Stimulated activated CD8-positive, alpha-beta memory T cell treated with anti-CD3 and anti-CD28 coated beads, Interleukin-15, amount 100 ng/mL, for 24 hours (primary cell): ENCODE measurements around the gene DPH3.
"Not testable (repeated sequence)": the region's sequence is repeated elsewhere in the genome, so short reads cannot be mapped to it uniquely, and the experiment has no call there.

ENCODE experiments used
- DNase-seq: peaks from one replicate; pipeline ENCODE4 v3.0.0-alpha.2; 2020; ENCODE audit warnings: low read depth

Gene DPH3

DNA sequence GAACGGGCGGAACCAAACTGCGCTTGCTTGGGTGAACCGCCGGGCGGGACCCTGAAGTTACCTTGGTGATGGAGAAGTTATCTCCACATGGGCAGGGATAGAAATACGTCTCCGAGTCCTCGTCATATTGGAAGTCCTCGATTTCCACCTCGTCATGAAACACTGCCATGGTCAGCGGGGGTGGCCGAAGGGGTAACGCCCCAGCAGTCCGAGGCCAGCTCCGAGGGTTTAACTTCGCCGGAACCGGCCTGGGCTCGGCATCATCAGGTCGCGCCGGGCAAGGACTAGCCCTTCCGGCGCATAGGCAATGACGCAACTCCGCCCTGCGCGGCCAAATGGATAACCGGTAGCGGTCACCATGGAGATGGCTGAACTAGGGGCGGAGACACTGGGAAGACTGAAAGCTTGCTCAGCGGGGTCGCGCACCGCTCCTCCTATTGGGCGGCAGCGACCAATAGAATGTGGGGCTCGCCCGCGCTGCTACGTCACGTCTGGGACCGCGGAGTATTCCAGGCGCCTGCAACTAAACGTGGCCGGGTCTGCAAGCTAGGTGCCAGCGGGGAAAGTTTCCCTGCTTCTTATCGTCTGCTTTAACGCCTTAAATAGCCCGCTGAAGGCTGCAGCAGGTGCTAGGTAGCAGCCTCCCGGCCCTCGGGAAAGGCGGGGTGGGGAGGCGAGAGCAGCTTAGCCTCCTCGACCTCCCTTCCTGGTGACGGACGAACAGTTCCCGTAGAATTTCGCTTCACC, at the start of gene DPH3, which contains the start of gene OXNAD1:
Gene DPH3 (minus strand): TSS at position 236 of the 747 bp plus-strand sequence. CDS start 67 bp downstream, at position 169.
Gene OXNAD1 (plus strand): TSS at position 505 of the 747 bp plus-strand sequence. CDS start 5,741 bp downstream, outside the sequence.
- DNase-seq = peak; percentile 99

DNA sequence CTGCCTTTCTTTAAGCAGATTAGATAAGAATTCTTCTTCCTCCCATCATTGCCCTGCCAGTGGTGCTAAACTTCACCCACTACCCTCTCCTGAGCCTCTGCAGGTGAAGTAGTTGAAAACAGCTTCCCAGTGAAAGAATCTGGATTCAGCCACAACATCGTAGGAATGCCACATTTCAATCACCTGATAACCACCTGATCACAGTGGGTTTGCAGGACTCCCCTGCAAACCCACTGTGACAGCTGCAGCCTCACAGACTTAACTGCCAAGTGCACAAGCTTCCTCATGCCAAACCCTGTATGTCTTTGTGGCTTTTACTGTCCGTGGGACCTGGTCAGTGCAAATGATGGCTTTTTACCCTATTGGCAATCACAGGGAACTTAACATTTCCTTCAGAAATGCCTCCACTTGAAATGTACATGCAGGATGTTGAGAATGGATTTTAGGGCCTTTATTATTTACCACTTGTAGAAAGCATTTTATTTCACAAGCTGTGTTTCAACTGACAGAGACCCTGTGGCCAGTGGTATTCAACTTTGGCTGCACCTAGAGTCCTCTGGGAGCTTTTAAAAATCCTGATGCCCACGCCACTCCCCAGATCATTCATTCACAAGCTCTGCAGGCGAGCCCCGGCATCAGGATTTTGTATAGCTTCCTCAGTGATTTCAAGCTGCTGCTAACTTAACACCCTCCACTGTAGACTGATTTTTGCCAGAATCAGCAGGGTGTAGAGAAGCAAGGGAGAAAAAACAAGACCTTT, 49.3 kb upstream of the DPH3 start:
- DNase-seq = no peak

DNA sequence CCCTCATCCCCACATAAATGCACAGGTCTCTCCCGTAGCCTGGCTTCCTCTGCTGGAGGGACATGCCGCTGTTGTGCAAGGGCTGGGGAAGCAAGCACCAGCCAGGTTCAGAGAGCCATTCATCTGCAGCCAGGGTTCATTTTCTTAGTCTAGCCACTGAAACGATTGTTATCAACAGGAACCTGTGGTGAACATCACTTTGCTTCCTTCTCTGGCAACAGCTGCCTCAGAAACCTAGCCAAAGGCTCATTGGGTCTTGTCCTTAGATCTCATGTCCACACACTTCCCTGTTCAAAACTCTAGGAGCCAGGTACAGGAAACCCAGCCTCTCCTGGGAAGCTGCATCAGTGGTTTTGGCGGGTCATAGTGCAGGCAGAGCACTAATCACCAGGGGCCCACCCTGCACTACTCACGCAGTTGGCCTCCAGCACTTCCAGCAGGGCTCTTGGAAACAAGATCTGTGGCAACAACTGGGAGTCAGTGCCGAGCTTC, 47.3 kb upstream of the DPH3 start:
- no peak for DNase-seq

DNA sequence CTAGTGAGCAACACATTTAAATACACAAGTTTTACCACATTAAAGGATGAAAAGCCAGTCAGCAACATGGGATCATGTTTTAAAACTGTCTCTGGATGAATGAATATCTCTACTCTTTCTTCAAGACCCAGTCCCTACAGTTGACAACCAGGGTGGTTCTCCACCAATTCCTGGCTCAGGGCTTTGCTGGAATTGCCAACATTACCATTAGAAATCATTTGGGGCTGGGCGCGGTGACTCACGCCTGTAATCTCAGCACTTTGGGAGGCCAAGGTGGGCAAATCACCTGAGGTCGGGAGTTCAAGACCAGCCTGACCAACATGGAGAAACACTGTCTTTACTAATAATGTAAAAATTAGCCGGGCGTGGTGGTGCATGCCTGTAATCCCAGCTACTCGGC, 45.7 kb upstream of the DPH3 start:
- not testable (repeated sequence) for DNase-seq

DNA sequence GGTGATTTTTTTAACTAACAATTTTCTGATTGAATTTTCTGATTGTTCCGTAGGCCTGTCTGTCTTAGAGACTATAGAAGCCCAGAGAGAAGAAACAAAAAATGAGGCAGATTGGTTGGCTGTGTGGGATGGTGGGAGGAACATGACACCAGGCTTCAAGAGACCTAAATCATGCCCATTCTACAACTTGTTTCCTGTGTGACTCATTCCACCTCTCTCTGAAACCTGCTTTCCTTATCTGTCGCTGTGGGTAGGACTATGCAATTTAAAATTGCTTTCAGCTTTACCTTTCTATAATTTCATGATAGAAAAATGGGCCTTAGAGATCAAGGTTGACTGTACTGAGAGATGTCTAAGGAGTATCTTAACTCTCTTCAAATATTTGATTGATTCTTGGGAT, 44.8 kb upstream of the DPH3 start:
- no peak for DNase-seq

DNA sequence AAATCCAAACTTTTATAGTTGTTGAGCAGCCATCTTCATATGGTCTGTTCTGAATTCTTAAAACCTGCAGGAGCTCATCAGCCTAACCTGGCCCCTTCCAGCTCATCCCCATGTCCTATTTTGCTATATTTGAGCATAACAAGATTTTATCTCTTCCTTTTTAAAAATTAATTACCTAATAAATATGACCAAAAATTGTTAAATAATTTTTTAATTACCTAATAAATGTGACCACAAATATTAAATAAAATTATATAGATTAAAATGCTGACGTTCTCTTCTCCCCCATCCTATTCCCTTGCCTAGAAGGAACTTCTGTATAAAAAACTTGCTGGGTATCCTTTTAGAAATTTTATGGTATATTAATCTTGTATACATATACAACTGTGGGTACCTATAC, 44.0 kb upstream of the DPH3 start:
- DNase-seq = no peak

DNA sequence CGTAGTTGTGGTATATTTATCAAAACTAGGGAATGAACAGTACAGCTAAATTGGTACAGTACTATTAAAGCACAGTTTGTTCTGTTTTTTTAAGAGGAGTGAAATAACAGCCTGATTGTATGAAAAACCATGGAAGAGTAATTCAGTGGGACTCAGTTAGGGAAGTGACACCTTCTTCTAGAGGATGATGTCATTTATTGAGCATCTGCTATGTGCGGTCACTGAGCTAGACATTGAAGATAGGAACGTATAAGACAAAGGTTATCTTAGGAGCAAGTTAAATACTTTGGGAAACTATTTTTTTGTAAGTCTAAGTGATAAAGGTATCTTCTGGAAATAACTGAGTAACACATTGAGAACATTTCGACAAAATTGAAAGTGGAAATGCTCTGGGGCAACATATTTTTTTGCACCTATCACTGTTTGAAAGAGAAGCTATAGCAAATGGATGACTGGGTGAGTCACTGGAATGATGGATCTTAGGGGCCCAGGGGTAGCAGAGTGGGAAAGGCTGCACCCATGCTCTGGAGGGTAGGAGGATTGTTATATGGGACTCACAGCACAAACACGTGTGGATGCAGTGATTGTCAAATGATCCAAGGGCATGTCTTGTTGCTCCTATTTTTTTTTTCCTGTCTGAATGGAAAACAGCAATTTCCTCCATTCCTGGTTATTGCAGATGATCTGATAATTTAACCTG, 43.2 kb upstream of the DPH3 start:
- DNase-seq = no peak

DNA sequence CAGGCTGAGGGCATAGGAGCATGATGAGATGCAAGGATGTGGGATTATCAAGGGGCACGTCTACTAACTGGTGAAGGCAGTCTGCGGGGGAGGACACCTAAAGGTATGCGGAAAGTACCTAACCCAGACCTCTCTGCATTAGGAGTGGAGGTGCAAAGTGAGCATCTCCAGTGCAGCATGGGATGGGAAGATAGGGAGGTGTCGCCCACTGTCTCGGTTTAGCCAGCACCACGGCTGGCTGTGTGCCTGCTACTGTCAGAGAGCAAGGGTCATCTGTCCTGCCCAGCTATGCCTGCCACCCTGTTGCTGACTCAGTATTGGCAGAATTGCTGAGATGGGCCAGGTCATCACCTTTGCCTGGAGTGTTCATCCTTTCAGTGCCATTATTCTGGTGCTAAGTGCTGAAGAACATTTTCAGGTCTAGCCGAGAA, 40.4 kb upstream of the DPH3 start:
- no peak for DNase-seq

DNA sequence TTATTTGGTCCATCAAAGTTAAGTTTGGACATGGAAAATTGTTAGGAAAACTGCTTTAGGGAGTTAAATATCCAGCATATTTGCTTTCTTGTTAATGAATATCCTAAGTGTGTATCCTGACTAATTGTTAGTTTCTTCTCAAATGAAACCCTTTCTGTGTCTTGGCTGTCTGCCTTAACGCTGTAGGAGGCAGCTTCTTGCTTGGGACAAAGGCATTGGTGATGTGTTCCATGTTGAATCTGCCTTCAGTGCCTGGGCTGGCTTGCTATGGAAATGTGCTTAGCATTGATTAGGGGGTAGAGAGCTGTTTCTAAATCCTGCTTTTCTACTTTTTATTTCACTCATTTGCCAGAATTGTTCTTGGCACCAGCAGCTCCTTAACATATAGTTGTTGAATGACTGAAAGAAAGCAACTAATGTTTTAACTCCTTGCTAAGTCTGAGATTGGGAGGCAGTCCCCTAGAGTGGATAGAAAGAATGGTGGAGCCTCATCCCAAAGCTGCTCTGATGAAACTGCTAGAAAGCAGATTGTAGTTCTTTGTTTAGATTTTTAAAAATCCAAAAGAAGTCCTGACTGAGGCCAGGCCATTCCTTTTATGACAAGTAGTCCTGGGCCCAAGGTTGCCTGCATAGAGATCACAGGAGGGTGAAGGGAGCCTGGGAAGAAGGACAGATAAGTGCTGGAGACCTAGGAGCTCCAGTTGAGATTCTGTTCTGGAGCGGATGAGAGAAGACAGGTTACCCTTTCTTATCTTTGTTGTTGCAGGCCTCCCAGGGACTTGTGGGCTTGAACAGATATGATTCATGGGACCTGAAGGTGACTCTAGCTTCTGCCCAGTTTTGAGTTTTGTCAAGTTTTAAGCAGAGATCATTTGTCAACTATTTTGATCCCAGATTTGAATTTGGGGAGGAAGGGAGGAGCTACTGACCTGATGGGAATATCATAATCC, 39.6 kb upstream of the DPH3 start:
- no peak for DNase-seq

DNA sequence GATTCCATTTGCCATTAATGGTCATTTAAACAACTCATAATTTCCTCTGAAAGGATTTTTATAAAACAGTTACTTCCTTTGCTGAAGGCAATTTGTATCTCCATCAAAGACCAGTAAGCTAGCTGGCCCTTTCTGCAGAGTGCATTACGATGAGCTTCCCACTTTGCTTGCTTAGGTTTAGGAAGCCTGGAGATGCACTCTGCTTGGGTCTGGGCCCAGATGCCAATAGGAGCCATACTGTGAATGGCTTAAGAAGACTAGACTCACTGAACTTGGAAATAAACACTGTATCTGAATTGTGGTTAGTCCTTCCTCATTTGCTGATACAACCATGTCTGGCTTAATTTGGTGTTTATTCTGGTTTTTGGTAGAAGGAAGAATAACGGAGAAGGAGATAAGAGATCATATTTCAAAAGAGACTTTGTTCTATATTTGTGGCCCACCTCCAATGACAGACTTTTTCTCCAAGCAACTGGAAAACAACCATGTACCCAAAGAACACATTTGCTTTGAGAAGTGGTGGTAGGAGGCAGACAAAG, 38.4 kb upstream of the DPH3 start:
- no peak for DNase-seq

DNA sequence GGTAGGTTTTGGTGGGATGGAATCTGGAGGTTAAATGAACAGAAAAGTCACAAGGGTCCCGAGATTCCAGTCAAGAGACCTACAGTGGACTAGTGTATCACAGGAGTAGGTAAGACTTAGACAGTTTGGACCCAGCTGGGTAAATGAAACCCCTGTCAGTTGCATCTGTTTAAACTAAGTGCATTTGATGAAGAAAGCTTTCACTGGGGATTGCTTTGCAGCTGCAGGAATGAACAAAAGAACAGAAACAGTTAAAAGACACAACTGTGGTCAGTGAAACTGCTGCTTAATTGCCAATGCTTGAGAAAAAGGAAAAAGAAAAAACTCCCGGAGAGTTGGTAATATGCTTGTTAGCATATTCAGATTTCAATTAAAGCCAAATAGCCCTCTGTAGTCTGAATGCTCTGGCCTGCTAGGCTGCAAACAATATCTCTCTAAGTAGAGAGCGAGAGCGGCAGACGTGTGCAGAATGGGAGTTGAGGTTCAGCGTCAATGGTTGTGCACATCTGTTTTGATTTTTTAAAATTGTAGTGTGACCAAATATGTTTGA, 37.4 kb upstream of the DPH3 start:
- DNase-seq = no peak

DNA sequence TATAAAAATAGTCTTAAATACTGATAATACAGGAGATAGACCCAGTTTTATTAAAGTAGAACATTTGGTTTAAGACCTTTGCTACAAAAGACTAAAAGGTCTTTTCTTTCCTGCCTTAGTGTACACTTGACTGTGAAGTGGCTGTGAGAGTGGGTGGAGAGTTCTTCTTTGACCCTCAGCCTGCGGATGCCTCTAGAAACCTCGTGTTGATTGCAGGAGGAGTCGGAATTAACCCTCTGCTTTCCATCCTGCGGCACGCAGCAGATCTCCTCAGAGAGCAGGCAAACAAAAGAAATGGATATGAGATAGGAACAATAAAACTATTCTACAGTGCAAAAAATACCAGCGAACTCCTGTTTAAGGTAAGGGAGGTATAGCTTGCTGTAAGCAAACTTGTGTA, 36.8 kb upstream of the DPH3 start:
- DNase-seq = no peak

DNA sequence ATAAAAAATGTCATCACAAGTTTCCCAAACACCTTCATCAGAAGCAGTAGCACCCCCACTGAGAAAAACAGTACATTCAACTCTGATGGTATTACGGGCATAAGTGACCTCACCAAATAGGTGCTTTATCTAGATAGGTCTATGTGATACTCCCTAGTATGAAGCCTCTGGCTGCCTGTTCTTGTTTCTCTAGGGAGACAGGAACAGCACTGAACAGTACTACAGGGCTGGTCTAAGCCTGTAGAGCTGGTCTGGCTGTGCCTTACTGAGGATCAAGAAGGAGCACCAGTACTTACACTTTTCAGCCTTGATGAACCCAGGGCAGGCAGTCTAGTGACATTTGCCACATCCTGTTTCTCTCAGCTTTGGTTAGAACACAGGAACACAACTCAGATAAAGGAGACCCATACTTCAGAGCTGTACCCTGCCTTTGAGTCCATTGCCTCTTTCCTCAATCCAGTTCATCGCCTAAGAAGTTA, 36.2 kb upstream of the DPH3 start:
- DNase-seq = no peak

DNA sequence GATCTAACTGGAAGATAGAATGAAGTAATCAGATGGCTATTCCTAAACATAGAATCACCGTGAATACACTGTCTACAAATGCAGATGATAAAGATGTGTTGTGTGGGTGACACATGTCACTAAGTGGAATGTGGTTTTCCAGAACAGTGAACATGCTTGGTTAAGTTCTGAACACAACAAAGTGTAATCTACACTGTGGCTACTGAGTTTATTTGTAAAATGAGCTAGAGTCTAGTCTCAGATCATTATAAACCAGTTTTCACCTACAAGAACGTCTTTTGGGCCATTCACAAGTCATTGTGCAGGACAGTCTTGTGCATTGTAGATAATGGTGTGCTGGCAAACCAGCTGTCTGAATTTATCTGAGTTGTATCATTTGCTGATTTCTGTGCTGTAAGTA, 35.6 kb upstream of the DPH3 start:
- DNase-seq = no peak

DNA sequence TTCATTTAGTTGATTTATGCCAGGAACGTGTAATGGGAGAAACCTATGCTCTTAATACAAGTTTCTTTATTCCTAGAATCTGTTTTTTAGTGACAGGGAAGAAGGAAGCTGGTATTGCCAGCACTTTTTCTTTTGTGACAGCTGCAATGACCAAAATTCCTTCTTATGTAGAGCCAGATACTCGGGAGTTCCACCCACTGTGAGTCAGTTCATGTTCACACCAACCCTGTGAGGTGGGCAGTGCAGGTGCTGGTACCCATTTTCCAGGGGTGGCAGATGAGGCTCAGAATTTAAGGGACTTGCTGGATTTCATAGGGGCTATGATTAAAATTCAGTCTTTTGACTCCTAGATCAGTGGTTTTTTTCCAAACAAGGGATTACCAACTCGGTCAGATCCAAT, 35.0 kb upstream of the DPH3 start:
- DNase-seq = no peak

DNA sequence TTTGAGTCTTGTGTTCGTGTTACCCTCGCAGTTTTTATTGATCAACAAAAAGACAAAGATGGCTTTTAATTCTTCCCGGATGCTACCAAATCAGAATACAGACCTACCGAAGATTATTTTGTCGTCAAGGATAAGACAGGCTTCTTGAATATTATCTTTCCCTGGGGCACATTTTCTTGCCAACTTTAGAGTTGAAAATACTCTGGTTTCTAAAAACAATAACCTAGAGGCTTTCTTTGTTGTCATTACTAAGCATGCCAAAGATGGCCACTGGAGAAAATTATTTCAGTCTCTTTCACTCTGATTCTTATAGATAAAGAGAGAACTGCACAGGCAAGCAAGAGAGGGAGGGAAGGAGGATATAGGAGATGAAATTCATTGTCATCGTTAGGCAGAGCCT, 34.1 kb upstream of the DPH3 start:
- no peak for DNase-seq

DNA sequence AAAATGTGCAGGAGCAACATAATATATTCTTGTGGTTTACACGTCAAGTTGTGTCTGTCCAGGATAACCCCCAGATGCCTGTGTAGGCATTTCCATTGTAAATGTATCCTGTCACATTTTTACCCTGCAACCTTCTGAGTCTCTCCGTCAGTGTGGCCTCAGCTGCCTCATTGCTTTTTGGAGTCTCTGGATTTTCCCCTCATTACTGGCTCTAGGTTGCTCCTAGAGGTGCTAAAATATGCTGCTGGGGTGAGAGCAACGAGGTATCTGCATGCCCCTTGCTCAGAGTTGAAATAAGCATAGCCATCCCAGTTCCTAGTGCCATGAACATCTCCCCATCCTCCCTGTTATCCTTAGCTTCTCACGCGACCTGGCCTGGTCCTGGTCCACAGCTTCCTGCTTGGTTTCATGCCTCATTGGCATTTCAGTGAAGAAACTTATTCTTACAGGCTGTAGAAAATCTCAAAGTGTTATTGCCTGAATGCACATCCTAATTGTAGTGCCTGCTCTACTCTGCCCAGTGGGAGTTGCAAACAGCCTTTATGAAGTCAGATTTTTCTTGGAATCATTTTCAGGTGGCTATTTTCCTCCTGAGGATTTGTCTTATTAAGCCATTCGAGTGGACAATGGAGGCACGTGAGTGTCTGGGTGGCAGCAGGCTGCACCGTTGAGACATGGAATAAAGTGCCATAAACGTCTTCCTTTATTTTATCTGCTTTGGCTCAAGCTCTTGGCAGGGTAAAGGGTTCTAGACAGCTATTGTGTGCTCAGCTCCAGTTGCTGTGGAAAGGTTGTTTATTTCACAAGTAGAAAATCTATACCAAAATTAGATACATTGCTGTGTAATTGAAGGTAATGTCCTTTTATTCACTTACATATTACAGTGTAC, 33.5 kb upstream of the DPH3 start:
- no peak for DNase-seq

DNA sequence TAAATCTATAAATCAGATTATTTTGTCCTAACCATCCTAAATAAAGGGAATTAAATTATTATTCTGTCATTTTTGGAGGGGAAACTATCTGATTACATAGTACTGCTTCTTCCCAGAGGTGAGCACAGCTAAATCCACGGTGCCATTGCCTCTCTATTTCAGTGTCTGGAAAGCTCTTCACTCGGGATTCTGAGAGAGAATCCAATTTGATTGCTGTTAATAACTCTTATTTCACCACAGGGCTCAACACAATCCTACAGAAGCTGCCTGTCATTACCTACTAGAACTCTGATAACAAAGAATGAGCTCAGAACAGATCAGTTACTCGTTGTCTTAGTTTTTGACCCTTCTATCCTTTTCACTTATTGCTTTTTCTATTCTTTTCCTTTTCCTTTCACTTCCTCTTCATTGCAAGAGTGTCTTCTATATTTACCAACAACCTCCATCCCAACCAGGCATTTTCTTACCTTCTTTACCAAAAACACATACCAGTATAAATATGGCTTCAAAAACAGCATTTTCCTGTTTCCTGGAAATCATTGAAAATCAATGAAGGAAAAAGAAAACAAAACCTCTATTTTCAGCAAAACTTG, 30.7 kb upstream of the DPH3 start:
- no peak for DNase-seq

DNA sequence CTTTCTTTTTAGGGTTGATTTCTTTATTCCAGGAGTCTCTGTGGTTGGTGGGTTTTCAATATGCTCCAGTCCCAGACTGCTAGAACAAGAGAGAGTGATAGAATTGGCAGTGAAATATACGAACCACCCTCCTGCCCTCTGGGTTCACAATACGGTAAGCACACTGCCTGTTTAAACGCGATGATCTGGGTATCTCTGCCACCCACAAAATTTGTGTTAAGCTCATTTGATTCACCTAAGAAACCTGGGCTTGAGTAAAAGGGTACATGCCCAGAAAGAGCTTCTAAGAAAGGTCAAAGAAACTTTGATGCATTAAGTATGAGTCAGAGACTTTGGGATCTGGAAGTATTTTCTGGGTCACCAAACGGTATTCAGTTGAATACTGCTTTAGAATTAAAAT, 30.1 kb upstream of the DPH3 start:
- DNase-seq = no peak
